HG02610 (cell line): ENCODE measurements around the gene IRAK2.

ENCODE experiments used
- ATAC-seq: cut with Tn5 transposase; IDR thresholded peaks from one replicate; pipeline ENCODE4 v1.9.1; 2021; ENCODE audit warnings: mild to moderate bottlenecking, moderate library complexity; ENCODE audit not compliant: unreplicated experiment

IRAK2 gene

GRCh38 chr3:10223676-10224639 is 59.2 kb downstream of the IRAK2 start:
- ATAC-seq, result peak; percentile 43

- ATAC-seq, result no peak
Measured at GRCh38 chr3:10224794-10225665, 60.3 kb downstream of the IRAK2 start.

GRCh38 chr3:10226293-10226692 is 61.6 kb downstream of the IRAK2 start:
- peak; percentile 37 for ATAC-seq

- ATAC-seq, result peak; percentile 35
Measured at GRCh38 chr3:10228248-10228950, 63.7 kb downstream of the IRAK2 start.

GRCh38 chr3:10229576-10229975 is 64.9 kb downstream of the IRAK2 start:
- ATAC-seq, result no peak

GRCh38 chr3:10232137-10232536 is 67.4 kb downstream of the IRAK2 start:
- no peak for ATAC-seq

- ATAC-seq, result no peak
Measured at GRCh38 chr3:10233988-10234387, 69.3 kb downstream of the IRAK2 start.

- ATAC-seq, result no peak
Measured at GRCh38 chr3:10234526-10235230, 70.0 kb downstream of the IRAK2 start.

- ATAC-seq, result no peak
Measured at GRCh38 chr3:10235551-10235950, 70.8 kb downstream of the IRAK2 start.

GRCh38 chr3:10238345-10239183 is 73.8 kb downstream of the IRAK2 start:
- ATAC-seq, result no peak

GRCh38 chr3:10240799-10241198 is 76.1 kb downstream of the IRAK2 start:
- no peak for ATAC-seq

- peak; percentile 72 for ATAC-seq
Measured at GRCh38 chr3:10242182-10243065, 77.7 kb downstream of the IRAK2 start.

GRCh38 chr3:10244009-10244408 is 79.3 kb downstream of the IRAK2 start:
- ATAC-seq, result no peak

- ATAC-seq, result no peak
Measured at GRCh38 chr3:10245081-10245712, 80.5 kb downstream of the IRAK2 start.

- ATAC-seq, result no peak
Measured at GRCh38 chr3:10247679-10248183, 83.0 kb downstream of the IRAK2 start.

GRCh38 chr3:10248184-10248983 is 83.7 kb downstream of the IRAK2 start, which contains the start of gene TATDN2:
TSS of gene TATDN2 (plus strand) at chr3:10248459. CDS start at chr3:10249201, 742 bp downstream.
- ATAC-seq, result peak; percentile 95
